ENCODE data around the gene SLC25A12.

SLC25A12 gene

GRCh38 chr2:171735991-171736710 lies 157.9 kb downstream of the SLC25A12 start:
- no peak overlapping the region for H3K4me3 ChIP-seq (ENCODE audit: low read length)
- no peaks in the 10 kb centered on the region for H3K27me3 ChIP-seq (replicated peaks; ENCODE audit: insufficient read depth, low read length)
- no peak overlapping the region for H3K4me2 ChIP-seq (ENCODE audit: low read depth, low read length)
- H3F3A ChIP-seq (ENCODE audit: insufficient read depth, low read length) = no peaks in the 10 kb centered on the region
- H3K9ac ChIP-seq (ENCODE audit: low read length) = no peak overlapping the region
- H3K27ac ChIP-seq (ENCODE audit: low read length) = no peak overlapping the region
- peaks cover 5% of the 10 kb centered on the region for H3K4me1 ChIP-seq (ENCODE audit: low read length)
- H4K20me1 ChIP-seq (ENCODE audit: insufficient read depth, low read length) = no peaks in the 10 kb centered on the region
- H3K79me2 ChIP-seq (ENCODE audit: low read length) = no peaks in the 10 kb centered on the region
- H2AFZ ChIP-seq (ENCODE audit: low read length) = no peak overlapping the region
- H3K9me3 ChIP-seq (replicated peaks; ENCODE audit: insufficient read depth, low read length) = no peaks in the 10 kb centered on the region
- H3K36me3 ChIP-seq (replicated peaks; ENCODE audit: insufficient read depth, low read length) = no peaks in the 10 kb centered on the region
- TF ChIP-seq EZH2phosphoT487 (IDR thresholded peaks at IDR 0.05; ENCODE audit: low read length) (no peak), EZH2 (optimal IDR thresholded peaks at IDR 0.05; ENCODE audit: low read depth, low read length) (no peak), CTCF (IDR thresholded peaks at IDR 0.05; ENCODE audit: low read length) (no peak)
- no peaks in the 10 kb centered on the region for H3K9me2 ChIP-seq (replicated peaks; ENCODE audit: insufficient read depth, low read length)
- DNase-seq = no peak
